HepG2 (cell line): Measurements from ENCODE around the gene DGKD.

Source experiments
- ATF2 ChIP-seq: sonication (generic); formaldehyde crosslinking; IDR thresholded peaks from 2 replicates; pipeline ENCODE4 v1.4.0; 2020; ENCODE audit warnings: missing genetic modification reagents
- CTCF ChIP-seq: sonication (generic); formaldehyde crosslinking; IDR thresholded peaks from 2 replicates; pipeline ENCODE4 v1.5.0; 2020; ENCODE audit warnings: mild to moderate bottlenecking, missing genetic modification reagents, moderate library complexity
- DNMT1 ChIP-seq: sonication (generic); formaldehyde crosslinking; IDR thresholded peaks from 2 replicates; pipeline ENCODE4 v1.5.1; 2020; ENCODE audit warnings: mild to moderate bottlenecking, missing genetic modification reagents
- EP300 ChIP-seq, 3 experiments: sonication (generic) in 1 of 3; formaldehyde crosslinking in 1 of 3; IDR thresholded peaks; 2 replicates each; pipeline versions ENCODE4 v1.5.1 to v1.6.1; 2011 to 2020; ENCODE audit warnings: low read depth in 2 of 3, low read length in 2 of 3, borderline replicate concordance in 1 of 3, improper control_type of control experiment in 1 of 3, mild to moderate bottlenecking in 1 of 3, missing genetic modification reagents in 1 of 3, moderate library complexity in 1 of 3

GRCh38 chr2:233438573-233439147 lies 84.4 kb downstream of the DGKD start:
- TF ChIP-seq CTCF (CRISPR knock-in tag): no peak
- no peak for TF ChIP-seq EP300 (IDR thresholded peaks at IDR 0.05; ENCODE audit: low read depth in 2 of 2, low read length in 2 of 2)
- no peak for TF ChIP-seq EP300 (CRISPR knock-in tag; IDR thresholded peaks at IDR 0.05; ENCODE audit: borderline replicate concordance)
- TF ChIP-seq DNMT1: no peak
- no peak for TF ChIP-seq ATF2 (CRISPR knock-in tag)
